ENCODE results near the gene HDLBP.

The HDLBP gene

DNA sequence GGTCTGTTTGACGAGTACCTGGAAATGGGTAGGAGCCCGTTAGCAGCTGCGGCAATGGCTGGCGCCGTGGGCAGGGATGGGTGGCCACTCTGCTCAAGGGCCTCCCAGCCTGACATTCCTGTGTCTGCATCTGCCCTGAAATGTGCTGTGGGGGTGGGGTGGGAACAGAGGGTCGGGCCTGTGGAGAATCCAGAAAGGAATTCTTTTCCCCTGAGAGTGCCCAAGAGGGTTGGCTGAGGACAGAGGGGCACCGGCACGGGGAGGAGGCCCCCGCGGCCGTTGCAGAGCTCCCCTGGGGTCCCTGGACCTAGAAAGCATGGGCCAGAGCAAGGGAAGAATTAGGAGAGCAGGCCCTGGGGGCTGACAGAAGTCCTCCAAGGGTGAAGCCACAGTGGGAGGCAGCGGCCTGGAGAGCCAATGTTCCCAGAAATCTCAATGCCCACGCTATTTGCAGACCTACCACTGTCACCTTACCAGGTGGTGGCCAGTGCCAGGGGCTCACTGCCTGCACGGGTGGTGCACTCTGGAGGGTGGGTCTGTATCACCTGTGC is 99.2 kb downstream of the HDLBP start:
- no peaks in the 10 kb centered on the region for H3K79me2 ChIP-seq
- H3K9me3 ChIP-seq (ENCODE audit: control insufficient read depth, low read length) = no peaks in the 10 kb centered on the region
- H3K27ac ChIP-seq = no peak overlapping the region
- no peak overlapping the region for H3K9ac ChIP-seq
- H2AFZ ChIP-seq = no peak overlapping the region
- no peak overlapping the region for H3K4me3 ChIP-seq (ENCODE audit: low read depth, low read length)
- no peak overlapping the region for H3K4me2 ChIP-seq (ENCODE audit: low read length)
- no peaks in the 10 kb centered on the region for H3K36me3 ChIP-seq (ENCODE audit: control insufficient read depth, insufficient read depth, low read length)
- no peaks in the 10 kb centered on the region for H3K27me3 ChIP-seq (ENCODE audit: control insufficient read depth, insufficient read depth, low read length)
- H3K4me1 ChIP-seq = peaks cover 8% of the 10 kb centered on the region
- TF ChIP-seq, protein P1, sequence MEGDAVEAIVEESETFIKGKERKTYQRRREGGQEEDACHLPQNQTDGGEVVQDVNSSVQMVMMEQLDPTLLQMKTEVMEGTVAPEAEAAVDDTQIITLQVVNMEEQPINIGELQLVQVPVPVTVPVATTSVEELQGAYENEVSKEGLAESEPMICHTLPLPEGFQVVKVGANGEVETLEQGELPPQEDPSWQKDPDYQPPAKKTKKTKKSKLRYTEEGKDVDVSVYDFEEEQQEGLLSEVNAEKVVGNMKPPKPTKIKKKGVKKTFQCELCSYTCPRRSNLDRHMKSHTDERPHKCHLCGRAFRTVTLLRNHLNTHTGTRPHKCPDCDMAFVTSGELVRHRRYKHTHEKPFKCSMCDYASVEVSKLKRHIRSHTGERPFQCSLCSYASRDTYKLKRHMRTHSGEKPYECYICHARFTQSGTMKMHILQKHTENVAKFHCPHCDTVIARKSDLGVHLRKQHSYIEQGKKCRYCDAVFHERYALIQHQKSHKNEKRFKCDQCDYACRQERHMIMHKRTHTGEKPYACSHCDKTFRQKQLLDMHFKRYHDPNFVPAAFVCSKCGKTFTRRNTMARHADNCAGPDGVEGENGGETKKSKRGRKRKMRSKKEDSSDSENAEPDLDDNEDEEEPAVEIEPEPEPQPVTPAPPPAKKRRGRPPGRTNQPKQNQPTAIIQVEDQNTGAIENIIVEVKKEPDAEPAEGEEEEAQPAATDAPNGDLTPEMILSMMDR (IDR thresholded peaks at IDR 0.05) = no peak

DNA sequence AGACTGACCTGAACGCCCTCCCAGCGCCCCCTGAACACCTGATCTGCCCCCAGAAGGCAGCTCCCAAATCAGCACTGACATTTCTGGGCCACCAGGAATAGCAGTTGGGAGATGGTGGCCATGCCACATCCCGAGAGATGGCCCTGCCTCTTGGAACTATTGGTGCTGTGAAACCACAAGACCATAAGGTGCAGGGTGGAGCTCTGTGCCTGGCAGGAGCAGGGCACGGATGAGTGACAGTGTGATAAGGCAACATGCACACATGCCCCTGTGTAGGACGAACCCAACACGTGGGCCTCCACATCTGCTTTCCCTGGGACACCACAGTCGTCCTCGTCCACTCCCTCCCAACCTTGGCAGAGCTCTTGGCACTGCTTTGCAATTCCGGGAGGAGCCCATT is 100.1 kb downstream of the HDLBP start:
- peaks cover 8% of the 10 kb centered on the region for H3K4me1 ChIP-seq
- H3K9ac ChIP-seq = no peak overlapping the region
- H3K9me3 ChIP-seq (ENCODE audit: control insufficient read depth, low read length) = no peaks in the 10 kb centered on the region
- H3K36me3 ChIP-seq (ENCODE audit: control insufficient read depth, insufficient read depth, low read length) = no peaks in the 10 kb centered on the region
- TF ChIP-seq, protein P1 (IDR thresholded peaks at IDR 0.05) = no peak
- no peaks in the 10 kb centered on the region for H3K79me2 ChIP-seq
- H3K27me3 ChIP-seq (ENCODE audit: control insufficient read depth, insufficient read depth, low read length) = no peaks in the 10 kb centered on the region
- no peak overlapping the region for H2AFZ ChIP-seq
- H3K27ac ChIP-seq = no peak overlapping the region
- no peak overlapping the region for H3K4me3 ChIP-seq (ENCODE audit: low read depth, low read length)
- no peak overlapping the region for H3K4me2 ChIP-seq (ENCODE audit: low read length)

DNA sequence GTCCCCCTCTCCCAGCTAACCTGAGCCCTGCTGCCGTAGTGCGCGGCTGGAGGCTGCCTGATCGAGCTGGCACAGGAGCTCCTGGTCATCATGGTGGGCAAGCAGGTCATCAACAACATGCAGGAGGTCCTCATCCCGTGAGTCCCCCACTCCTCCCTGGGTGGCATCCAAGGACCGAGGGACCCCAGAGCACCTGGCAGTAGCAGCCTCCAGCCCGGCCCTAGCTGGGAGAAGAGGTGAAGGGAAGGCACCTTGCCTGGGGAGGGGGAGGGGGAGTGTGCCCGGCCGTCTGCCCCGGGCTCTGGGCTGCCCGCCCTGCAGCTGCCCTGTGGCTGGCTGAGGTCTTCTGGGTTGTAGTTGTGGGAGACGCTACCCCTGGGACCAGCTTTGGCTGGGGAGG is 100.7 kb downstream of the HDLBP start:
- H3K79me2 ChIP-seq = no peaks in the 10 kb centered on the region
- H3K4me1 ChIP-seq = peaks cover 8% of the 10 kb centered on the region
- no peaks in the 10 kb centered on the region for H3K27me3 ChIP-seq (ENCODE audit: control insufficient read depth, insufficient read depth, low read length)
- no peak overlapping the region for H3K4me3 ChIP-seq (ENCODE audit: low read depth, low read length)
- H2AFZ ChIP-seq = no peak overlapping the region
- H3K9ac ChIP-seq = no peak overlapping the region
- H3K4me2 ChIP-seq (ENCODE audit: low read length) = no peak overlapping the region
- H3K27ac ChIP-seq = no peak overlapping the region
- no peaks in the 10 kb centered on the region for H3K36me3 ChIP-seq (ENCODE audit: control insufficient read depth, insufficient read depth, low read length)
- H3K9me3 ChIP-seq (ENCODE audit: control insufficient read depth, low read length) = no peaks in the 10 kb centered on the region
- TF ChIP-seq, protein P1 (IDR thresholded peaks at IDR 0.05) = no peak

DNA sequence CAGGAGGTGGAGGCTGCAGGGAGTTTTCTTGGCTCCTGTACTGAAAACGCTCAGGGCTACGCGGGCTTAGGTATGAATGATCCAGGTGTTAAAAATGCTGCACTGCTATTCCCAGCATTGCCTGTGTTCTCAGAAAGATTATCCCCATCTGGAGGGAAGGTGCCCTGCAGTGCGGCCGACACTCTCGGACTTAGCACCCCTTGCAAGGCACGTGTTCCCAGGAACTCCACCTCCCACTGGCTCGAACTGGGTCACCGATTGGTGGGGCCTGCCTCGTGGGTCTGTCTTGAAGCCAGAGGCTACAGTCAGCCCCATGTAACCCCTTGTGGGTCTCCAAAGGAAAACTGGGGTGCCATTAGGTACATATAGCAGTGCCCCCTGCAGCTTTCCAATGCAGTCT is 101.3 kb downstream of the HDLBP start:
- H3K4me2 ChIP-seq (ENCODE audit: low read length) = no peak overlapping the region
- H2AFZ ChIP-seq = no peak overlapping the region
- H3K27ac ChIP-seq = no peak overlapping the region
- peaks cover 7% of the 10 kb centered on the region for H3K4me1 ChIP-seq
- no peaks in the 10 kb centered on the region for H3K36me3 ChIP-seq (ENCODE audit: control insufficient read depth, insufficient read depth, low read length)
- TF ChIP-seq, protein P1 (IDR thresholded peaks at IDR 0.05) = no peak
- no peak overlapping the region for H3K4me3 ChIP-seq (ENCODE audit: low read depth, low read length)
- H3K27me3 ChIP-seq (ENCODE audit: control insufficient read depth, insufficient read depth, low read length) = no peaks in the 10 kb centered on the region
- H3K9ac ChIP-seq = no peak overlapping the region
- no peaks in the 10 kb centered on the region for H3K79me2 ChIP-seq
- no peaks in the 10 kb centered on the region for H3K9me3 ChIP-seq (ENCODE audit: control insufficient read depth, low read length)

DNA sequence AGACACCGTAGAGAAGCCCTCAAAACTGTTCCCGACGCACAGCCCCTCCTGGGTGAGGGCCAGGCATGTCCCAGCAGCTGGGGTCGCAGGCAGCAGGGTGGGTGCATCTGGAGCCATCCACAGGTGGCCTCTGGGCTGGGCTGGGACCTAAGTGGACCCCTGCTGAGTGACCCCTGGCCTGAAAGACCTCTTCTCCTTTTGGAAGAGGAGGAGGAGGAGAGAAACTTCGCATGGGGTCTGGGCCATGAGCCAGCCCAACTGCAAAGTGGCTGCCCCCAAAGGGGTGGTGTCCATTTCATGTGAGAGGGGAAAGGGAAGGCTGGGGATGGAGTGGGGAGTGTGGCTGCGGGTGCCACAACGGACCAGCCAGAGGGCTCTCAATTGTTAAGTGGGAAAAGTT is 101.9 kb downstream of the HDLBP start:
- H3K4me1 ChIP-seq = peaks cover 1% of the 10 kb centered on the region
- no peaks in the 10 kb centered on the region for H3K79me2 ChIP-seq
- H3K27ac ChIP-seq = no peak overlapping the region
- H3K9ac ChIP-seq = no peak overlapping the region
- H3K9me3 ChIP-seq (ENCODE audit: control insufficient read depth, low read length) = no peaks in the 10 kb centered on the region
- TF ChIP-seq, protein P1 (IDR thresholded peaks at IDR 0.05) = no peak
- no peaks in the 10 kb centered on the region for H3K36me3 ChIP-seq (ENCODE audit: control insufficient read depth, insufficient read depth, low read length)
- no peak overlapping the region for H3K4me2 ChIP-seq (ENCODE audit: low read length)
- H3K4me3 ChIP-seq (ENCODE audit: low read depth, low read length) = no peak overlapping the region
- H3K27me3 ChIP-seq (ENCODE audit: control insufficient read depth, insufficient read depth, low read length) = no peaks in the 10 kb centered on the region
- H2AFZ ChIP-seq = no peak overlapping the region

Measured in parathyroid adenoma (tissue), 2 donors.